HepG2 (cell line): ENCODE results near the gene RPS19BP1. TPM values are rescaled to one million over a fixed set of nuclear protein-coding genes. Genes with fewer than 3 reads are reported as not detected.

ENCODE experiments used
- ATAC-seq: fragments of 200-7000 bp; cut with Tn5 transposase; 3 replicates; pipeline ENCODE4 v1.9.1; 2020; ENCODE audit warnings: mild to moderate bottlenecking, moderate library complexity
- BruUV-seq: library from RNA; stranded (reverse); fragments of 400-500 nt; replicated peaks from 2 replicates; lab custom pipeline; 2021; lab: Mats Ljungman, UMichigan
- CTCF ChIA-PET: fragments of 300-600 bp; formaldehyde crosslinking; extraction: SDS; loops from one replicate; lab custom pipeline; 2021; ENCODE audit warnings: low total read pairs, inconsistent platforms, low intra/inter-chr PET ratio; lab: Yijun Ruan, JAX
- POLR2A ChIA-PET: fragments of 350-600 bp; sonication (Branson Sonifier 250); formaldehyde crosslinking; loops from one replicate; lab custom pipeline; 2020; ENCODE audit warnings: antibody characterized with exemption, inconsistent platforms; lab: Yijun Ruan, JAX
- DNase-seq: peaks from one replicate; pipeline ENCODE4 v3.0.0-alpha.2; 2015; ENCODE audit warnings: low spot score
- FAIRE-seq: peaks from 3 replicates; lab custom pipeline; 2011; peaks lifted over from hg19 to GRCh38; lab: Jason Lieb, UNC
- H2AFZ ChIP-seq: one replicate; pipeline ENCODE4 v1.6.1; 2011; ENCODE audit warnings: low read length, inconsistent platforms
- H3K27ac ChIP-seq: fragments of 300-600 bp; 3 replicates; pipeline ENCODE4 v1.8.0; 2011; ENCODE audit warnings: mixed run types, mild to moderate bottlenecking, mixed read lengths, low read length, inconsistent platforms; ENCODE audit not compliant: insufficient read depth; ENCODE audit errors: extremely low read length
- H3K27me3 ChIP-seq, 2 experiments: fragments of 200-600 bp in 1 of 2; 2 replicates in 1 of 2; 3 replicates in 1 of 2; pipeline versions ENCODE4 v1.6.0 to v1.8.0; 2011; ENCODE audit warnings: low read length in 2 of 2, mild to moderate bottlenecking in 2 of 2, moderate library complexity in 2 of 2, inconsistent platforms in 1 of 2; ENCODE audit not compliant: insufficient read depth in 2 of 2, control insufficient read depth in 1 of 2
- H3K36me3 ChIP-seq, 2 experiments: fragments of 200-600 bp in 1 of 2; replicated peaks in 1 of 2; 2 replicates in 1 of 2; 3 replicates in 1 of 2; pipeline versions ENCODE4 v1.5.1 to v1.8.0; 2011; ENCODE audit warnings: low read length in 2 of 2, inconsistent platforms in 1 of 2; ENCODE audit not compliant: insufficient read depth in 2 of 2, control insufficient read depth in 1 of 2
- H3K4me1 ChIP-seq: 2 replicates; pipeline ENCODE4 v1.5.1; 2012; ENCODE audit warnings: low read length, inconsistent platforms; ENCODE audit not compliant: insufficient read depth
- H3K4me2 ChIP-seq: 2 replicates; pipeline ENCODE4 v1.6.0; 2011; ENCODE audit warnings: low read depth, low read length, inconsistent platforms
- H3K4me3 ChIP-seq, 3 experiments: fragments of 200-600 bp in 1 of 3; sonication (generic), shearing (Covaris generic) in 1 of 3; replicated peaks in 1 of 3; 2 replicates each; pipeline ENCODE4 v1.5.1; 2011 to 2016; ENCODE audit warnings: low read length in 3 of 3, inconsistent platforms in 2 of 3, low read depth in 2 of 3, mild to moderate bottlenecking in 2 of 3, control low read depth in 1 of 3, mixed read lengths in 1 of 3; ENCODE audit not compliant: insufficient read depth in 1 of 3
- H3K79me2 ChIP-seq: one replicate; pipeline ENCODE4 v1.6.1; 2011; ENCODE audit warnings: low read length, inconsistent platforms; ENCODE audit not compliant: insufficient read depth
- H3K9ac ChIP-seq: 2 replicates; pipeline ENCODE4 v1.6.0; 2011; ENCODE audit warnings: mild to moderate bottlenecking, low read depth, low read length, inconsistent platforms; ENCODE audit not compliant: insufficient read depth
- H3K9me3 ChIP-seq: 2 replicates; pipeline ENCODE4 v1.5.1; 2012; ENCODE audit warnings: mild to moderate bottlenecking, low read length
- H4K20me1 ChIP-seq: 2 replicates; pipeline ENCODE4 v1.6.0; 2011; ENCODE audit warnings: inconsistent platforms, mild to moderate bottlenecking, low read length, moderate library complexity; ENCODE audit not compliant: insufficient read depth
- ELF3 ChIP-seq: IDR thresholded peaks from 2 replicates; pipeline ENCODE4 v1.6.1; 2016; ENCODE audit warnings: missing genetic modification reagents, missing compliant biosample characterization
- MTERF4 ChIP-seq: sonication (generic); formaldehyde crosslinking; IDR thresholded peaks from 2 replicates; pipeline ENCODE4 v1.8.0; 2023; ENCODE audit warnings: mild to moderate bottlenecking, missing genetic modification reagents
- ZNF10 ChIP-seq: sonication (generic); formaldehyde crosslinking; IDR thresholded peaks from 2 replicates; pipeline ENCODE4 v1.4.0; 2020; ENCODE audit warnings: mild to moderate bottlenecking, low read depth, missing genetic modification reagents, borderline replicate concordance
- ZNF598 ChIP-seq: sonication (generic); formaldehyde crosslinking; IDR thresholded peaks from 2 replicates; pipeline ENCODE4 v1.5.1; 2020; ENCODE audit warnings: mild to moderate bottlenecking, missing genetic modification reagents, borderline replicate concordance
- ZNF768 ChIP-seq: sonication (generic); formaldehyde crosslinking; IDR thresholded peaks from 2 replicates; pipeline ENCODE4 v1.4.0; 2020; ENCODE audit warnings: missing genetic modification reagents
- WGBS: methylation state at CpG from one replicate; pipeline ENCODE4 v1.1.6; 2017; ENCODE audit warnings: low lambda C conversion rate; 5-methylcytosine and 5-hydroxymethylcytosine counted together
- in situ Hi-C: cut with HindIII; loops from 2 replicates; pipeline ENCODE4 v1.10.0; 2017; ENCODE audit warnings: low pct_unique_long_range_greater_than_20kb; ENCODE audit not compliant: extremely low pct_ligation_motif_present
- intact Hi-C: fragments of 100-400 bp; cut with micrococcal nuclease; formaldehyde crosslinking; loops from one replicate; pipeline ENCODE4 v1.10.0; 2022; ENCODE audit not compliant: unreplicated experiment
- polyA plus RNA-seq, 8 experiments: library from polyadenylated mRNA; depleted of rRNA in 3 of 8; stranded (reverse) in 7 of 8; unstranded in 1 of 8; fragments of >200 nt; fragmentation: Illumina TruSeq in 4 of 8; extraction: Trizol in 4 of 8; gene quantifications; 2 replicates each; pipeline versions ENCODE4 v1.2.1 to v1.2.3, GENCODE V29; 2011 to 2016; ENCODE audit warnings: low read depth in 4 of 8, missing spikeins in 1 of 8, mixed read lengths in 1 of 8; ENCODE audit not compliant: insufficient read depth in 1 of 8
- total RNA-seq, 5 experiments: library from RNA; depleted of rRNA; stranded (reverse); fragments of >200 nt; fragmentation: Illumina TruSeq; extraction: Trizol; gene quantifications; 2 replicates each; pipeline ENCODE4 v1.2.3, GENCODE V29; 2016; ENCODE audit warnings: low read depth in 1 of 5

Gene RPS19BP1
- total and polyA plus RNA-seq, 2 of the 13 experiments (the other 11 are each of a cell fraction or from before 2014, with no cell fraction given): 44.3 to 81.3 TPM

GRCh38 chr22:39536711-39537110 is 4.2 kb upstream of the RPS19BP1 start (continued):
- TF ChIP-seq MTERF4 (CRISPR knock-in tag): no peak
- TF ChIP-seq ZNF10 (CRISPR knock-in tag): no peak

- H2AFZ ChIP-seq: no peak overlapping the region
- no peak overlapping the region for H3K4me2 ChIP-seq
- 50% methylated on average over 2 of the region's 15 CpGs for WGBS
- CTCF ChIA-PET: interaction anchor here (0.6 to 4.0 kb wide), 4 partner anchors 272 to 501 kb away, joined by 3 to 21 read pairs (median 8); no protein-coding TSS in a partner anchor
- no peak overlapping the region for H3K27ac ChIP-seq
- POLR2A ChIA-PET: no interaction called here
- DNase-seq (no peak), ATAC-seq (no peak)
- H3K9me3 ChIP-seq: no peaks in the 10 kb centered on the region
- peaks cover 2 to 18% of the 10 kb centered on the region in 2 experiments; a peak in 3 of 5 replicates for H3K27me3 ChIP-seq
- no peak overlapping the region for H3K9ac ChIP-seq
- no peaks in the 10 kb centered on the region for H3K36me3 ChIP-seq
- H3K79me2 ChIP-seq: peaks cover 15% of the 10 kb centered on the region
- no TSS peak for BruUV-seq
- peaks cover 33% of the 10 kb centered on the region for H3K4me1 ChIP-seq
- TF ChIP-seq ELF3 (no peak), ZNF768 (CRISPR knock-in tag) (peak; percentile 89), ZNF598 (no peak)
- TF ChIP-seq, all 625 proteins: peak for 1
- intact Hi-C loops: loop anchor here (2.0 kb wide), 1 partner anchor 501 kb away; no protein-coding TSS in a partner anchor
- in situ Hi-C loops: loop anchor here (5.0 kb wide), 2 partner anchors 271 to 491 kb away; no protein-coding TSS in a partner anchor
- no peak for FAIRE-seq
- Histone ChIP-seq H3K4me3 (no peak overlapping the region), H4K20me1 (no peaks in the 10 kb centered on the region)
Observed at GRCh38 chr22:39535831-39536449, 3.4 kb upstream of the RPS19BP1 start.
